HG02798 (cell line): Measurements from ENCODE around the gene PARP8.

Source experiments
- ATAC-seq: cut with Tn5 transposase; IDR thresholded peaks from one replicate; pipeline ENCODE4 v1.9.1; 2021; ENCODE audit warnings: mild to moderate bottlenecking; ENCODE audit not compliant: unreplicated experiment, poor library complexity

PARP8 gene

GRCh38 chr5:50887889-50888633, 221.6 kb downstream of the PARP8 start:
- ATAC-seq = no peak

- no peak for ATAC-seq
Measured at GRCh38 chr5:50888751-50889150, 222.3 kb downstream of the PARP8 start.

- no peak for ATAC-seq
Measured at GRCh38 chr5:50889790-50890189, 223.4 kb downstream of the PARP8 start.
